Activated CD4-positive, alpha-beta T cell treated with anti-CD3 and anti-CD28 coated beads, Interleukin-2, amount 10 ng/mL, durations not matched to agents 24 days and 14 days (primary cell): ENCODE measurements around the gene RNF217. TPM values are rescaled to one million over a fixed set of nuclear protein-coding genes. Genes with fewer than 3 reads are reported as not detected.

Experiments
- DNase-seq: peaks from one replicate; pipeline ENCODE4 v3.0.0; 2022
- H3K27ac Mint-ChIP-seq: one replicate; pipeline ENCODE4 v1.8.0; 2022; ENCODE audit warnings: mild to moderate bottlenecking, mixed read lengths
- H3K27me3 Mint-ChIP-seq: one replicate; pipeline ENCODE4 v1.8.0; 2022; ENCODE audit warnings: mixed read lengths
- H3K36me3 Mint-ChIP-seq: one replicate; pipeline ENCODE4 v1.8.0; 2022; ENCODE audit warnings: low read depth, mild to moderate bottlenecking, mixed read lengths
- H3K4me1 Mint-ChIP-seq: one replicate; pipeline ENCODE4 v1.8.0; 2021; ENCODE audit warnings: mixed read lengths
- H3K4me3 Mint-ChIP-seq: one replicate; pipeline ENCODE4 v1.8.0; 2022; ENCODE audit warnings: mild to moderate bottlenecking, moderate library complexity, mixed read lengths
- H3K9me3 Mint-ChIP-seq: one replicate; pipeline ENCODE4 v1.8.0; 2021; ENCODE audit warnings: mixed read lengths
- intact Hi-C: fragments of 100-400 bp; cut with micrococcal nuclease; formaldehyde crosslinking; loops from one replicate; pipeline ENCODE4 v1.15.1; 2023
- total RNA-seq: library from RNA; stranded (reverse); gene quantifications from 2 replicates; pipeline ENCODE4 v1.2.3, GENCODE V29; 2022

Gene RNF217
- total RNA-seq, 1 donor from 2014 or later, result 0.72 TPM

DNA sequence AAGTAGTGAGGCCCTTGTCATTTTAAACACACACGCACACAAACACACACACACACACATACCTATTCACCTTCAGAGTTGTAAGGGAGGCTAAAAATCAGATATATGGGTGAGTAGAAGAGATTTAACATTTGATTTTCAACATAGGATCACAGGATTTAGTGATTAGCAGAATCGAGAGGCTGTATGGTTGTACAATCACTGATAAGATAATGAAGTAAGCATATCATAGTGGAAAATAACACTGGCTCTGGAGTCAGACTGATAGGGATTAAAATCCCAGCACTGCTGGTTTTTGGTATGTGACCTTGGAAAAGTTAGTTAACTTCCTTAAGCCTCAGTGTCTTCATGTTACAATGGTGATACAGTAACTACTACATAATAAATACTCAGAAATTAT, 40.8 kb downstream of the RNF217 start:
- Mint-ChIP-seq H3K4me3 (no peak overlapping the region), H3K27me3 (no peaks in the 10 kb centered on the region), H3K27ac (no peak overlapping the region), H3K9me3 (no peaks in the 10 kb centered on the region), H3K36me3 (no peaks in the 10 kb centered on the region), H3K4me1 (no peaks in the 10 kb centered on the region)
- DNase-seq, result no peak
- intact Hi-C loops, result no loop called here

DNA sequence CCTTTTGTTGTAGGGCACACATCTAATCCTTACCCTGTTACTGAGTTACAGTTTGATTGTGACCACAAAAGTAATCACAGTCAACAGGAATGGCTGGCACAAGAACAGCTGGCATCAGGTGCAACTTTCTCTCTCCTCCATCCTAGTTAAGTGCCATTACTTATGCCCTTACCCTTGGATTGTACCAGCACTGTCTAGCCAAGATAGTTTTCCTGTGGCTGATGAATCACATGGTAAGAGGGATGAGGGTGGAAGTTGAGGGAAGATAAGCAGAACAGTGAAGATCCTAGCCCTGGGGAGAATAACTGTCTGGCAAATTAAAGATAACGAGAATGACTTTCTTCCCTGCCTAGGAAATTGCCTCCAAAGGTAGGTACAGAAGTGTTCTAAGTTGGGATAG, 42.0 kb downstream of the RNF217 start:
- Mint-ChIP-seq H3K27me3 (no peaks in the 10 kb centered on the region), H3K4me1 (no peaks in the 10 kb centered on the region), H3K36me3 (no peaks in the 10 kb centered on the region), H3K4me3 (no peak overlapping the region), H3K27ac (no peak overlapping the region), H3K9me3 (no peaks in the 10 kb centered on the region)
- DNase-seq, result no peak
- intact Hi-C loops, result no loop called here

DNA sequence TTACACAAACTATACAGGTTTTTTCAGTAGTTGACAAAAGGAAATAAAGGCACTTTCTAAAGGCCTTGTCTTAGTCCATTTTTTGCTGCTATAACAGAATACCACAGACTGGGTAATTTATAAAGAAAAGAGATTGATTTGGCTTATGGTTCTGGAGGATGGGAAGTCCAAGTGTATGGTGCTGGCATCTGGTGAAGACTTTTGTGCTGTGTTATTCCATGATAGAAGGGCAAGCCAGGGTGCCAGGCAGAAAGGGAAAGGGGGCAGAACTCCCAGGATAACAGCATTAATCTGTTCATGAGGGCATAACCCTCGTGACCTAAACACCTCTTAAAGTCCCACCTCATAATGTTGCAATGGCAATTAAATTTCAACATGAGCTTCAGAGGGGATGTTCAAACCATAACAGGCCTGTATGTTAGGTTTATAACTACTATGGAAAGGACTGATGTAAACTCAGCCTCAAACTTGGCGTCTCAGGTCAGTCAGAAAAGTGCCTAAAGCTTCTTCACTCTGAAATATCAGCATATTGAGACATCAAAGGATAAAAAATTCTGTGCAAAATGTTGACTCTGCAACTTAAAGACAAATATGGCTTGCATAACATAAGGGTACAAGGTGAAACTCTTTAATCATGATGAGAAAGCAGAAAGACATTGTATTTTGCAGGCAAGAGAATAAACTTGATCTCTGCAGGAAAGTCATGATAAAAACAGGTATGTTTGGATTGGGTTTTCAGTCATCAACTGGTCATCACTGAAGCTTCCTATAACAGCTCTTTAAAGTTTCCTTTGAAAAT, 42.8 kb downstream of the RNF217 start:
- Mint-ChIP-seq H3K4me1 (no peaks in the 10 kb centered on the region), H3K36me3 (no peaks in the 10 kb centered on the region), H3K27me3 (no peaks in the 10 kb centered on the region), H3K27ac (no peak overlapping the region), H3K9me3 (no peaks in the 10 kb centered on the region), H3K4me3 (no peak overlapping the region)
- intact Hi-C loops, result no loop called here
- no peak for DNase-seq

DNA sequence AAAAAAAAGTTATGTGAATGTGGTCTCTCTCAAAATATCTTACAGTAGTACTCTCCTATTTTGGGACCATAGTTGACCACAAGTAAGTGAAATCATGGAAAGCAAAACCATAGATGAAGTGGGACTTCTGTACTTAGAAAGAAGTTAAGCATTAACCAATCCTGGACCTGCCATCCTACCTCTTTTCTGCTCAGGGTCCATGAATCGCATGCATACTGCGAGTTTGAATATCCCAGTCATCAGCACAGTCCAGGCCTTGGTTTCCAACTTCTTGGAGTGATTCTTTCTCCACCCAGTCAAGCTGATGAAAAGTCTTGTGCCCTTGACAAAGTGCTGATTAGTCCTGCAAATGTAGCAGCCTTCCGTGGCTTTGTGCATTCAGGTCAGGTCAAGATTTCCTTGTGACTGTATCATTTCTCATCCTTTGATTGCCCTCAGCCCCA, 46.0 kb downstream of the RNF217 start:
- H3K27ac Mint-ChIP-seq, result no peak overlapping the region
- no peaks in the 10 kb centered on the region for H3K36me3 Mint-ChIP-seq
- no peaks in the 10 kb centered on the region for H3K4me1 Mint-ChIP-seq

DNA sequence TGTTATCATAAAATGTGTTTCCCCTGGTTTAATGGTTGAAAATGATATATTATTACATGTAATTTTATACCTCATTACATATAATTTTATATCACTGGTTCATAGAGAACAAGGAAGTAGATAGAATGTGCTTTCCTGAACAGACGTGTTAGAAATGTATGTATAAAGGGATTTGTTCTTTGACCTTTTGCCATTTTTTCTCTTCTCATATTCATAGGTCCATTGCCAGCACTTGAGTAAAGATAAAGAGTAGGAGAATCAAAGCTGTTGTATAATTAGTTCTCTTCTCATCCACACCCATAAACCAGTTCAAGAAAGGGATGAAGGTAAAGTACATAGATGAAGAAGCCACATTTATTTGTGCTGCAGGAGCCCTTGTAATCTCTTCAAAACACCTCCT, 46.7 kb downstream of the RNF217 start:
- peaks cover 1% of the 10 kb centered on the region for H3K4me1 Mint-ChIP-seq
- no peak for DNase-seq

More for the DNA sequence above, 46.0 kb downstream of the RNF217 start:
- intact Hi-C loops, result no loop called here
- H3K9me3 Mint-ChIP-seq, result no peaks in the 10 kb centered on the region
- no peak overlapping the region for H3K4me3 Mint-ChIP-seq
- DNase-seq, result no peak
- H3K27me3 Mint-ChIP-seq, result no peaks in the 10 kb centered on the region

DNA sequence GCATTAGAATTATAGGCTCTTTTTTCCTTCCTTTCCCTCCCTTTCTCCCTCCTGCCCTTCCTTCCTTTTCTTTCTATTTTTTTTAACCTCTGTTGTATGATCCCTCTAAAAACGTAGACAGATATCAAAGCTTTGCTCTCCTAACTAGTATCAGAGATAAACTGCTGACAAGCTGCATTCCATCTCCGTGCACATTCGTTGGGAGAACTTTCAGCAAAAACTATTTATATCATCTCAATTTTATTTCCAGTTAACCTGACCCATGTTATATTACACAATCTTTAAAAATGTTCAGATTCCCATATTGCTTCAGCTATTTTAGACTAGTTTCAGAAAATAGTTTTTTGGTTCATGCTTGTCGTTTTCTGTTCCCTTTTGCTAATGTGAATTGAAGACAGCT, 47.3 kb downstream of the RNF217 start:
- DNase-seq, result no peak
- Mint-ChIP-seq H3K9me3 (no peaks in the 10 kb centered on the region), H3K4me1 (peaks cover 5% of the 10 kb centered on the region), H3K27ac (no peak overlapping the region), H3K4me3 (no peak overlapping the region), H3K36me3 (no peaks in the 10 kb centered on the region), H3K27me3 (no peaks in the 10 kb centered on the region)
- intact Hi-C loops, result no loop called here

More for the DNA sequence above, 46.7 kb downstream of the RNF217 start:
- Mint-ChIP-seq H3K27ac (no peak overlapping the region), H3K4me3 (no peak overlapping the region), H3K36me3 (no peaks in the 10 kb centered on the region), H3K27me3 (no peaks in the 10 kb centered on the region), H3K9me3 (no peaks in the 10 kb centered on the region)
- intact Hi-C loops, result no loop called here

DNA sequence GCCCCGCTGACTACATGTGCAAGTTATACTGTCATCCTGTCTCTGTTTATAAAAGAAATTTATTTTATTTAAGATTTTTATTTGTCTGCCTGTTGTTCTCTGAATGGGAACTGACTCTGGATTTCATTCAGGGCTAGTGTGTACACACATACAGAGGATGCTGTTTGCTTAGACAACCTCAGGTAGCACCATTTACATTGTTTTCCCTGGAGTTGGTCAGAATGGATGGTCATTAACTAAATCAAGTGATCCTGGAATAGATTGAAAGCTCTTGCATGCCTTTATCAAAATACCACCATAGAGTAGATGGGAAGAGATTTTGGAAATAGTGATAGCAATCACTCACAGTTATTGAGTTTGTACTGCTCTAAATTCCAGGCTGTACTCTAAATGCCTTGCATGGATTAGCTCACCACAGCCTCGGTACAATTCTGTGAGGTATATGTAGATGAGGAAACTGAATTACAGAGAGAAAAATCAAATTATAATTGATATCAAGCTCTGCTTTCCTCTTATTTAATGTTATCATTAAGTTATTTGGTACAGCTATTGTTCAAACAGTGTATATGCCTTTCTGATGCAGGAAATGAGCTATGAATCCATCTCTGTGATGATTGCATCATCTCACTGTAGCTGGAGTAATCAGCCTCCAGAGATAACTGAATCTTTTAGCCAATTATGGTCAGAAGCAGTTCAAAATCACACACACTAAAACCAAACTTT, 51.9 kb downstream of the RNF217 start:
- Mint-ChIP-seq H3K9me3 (no peaks in the 10 kb centered on the region), H3K27ac (no peak overlapping the region), H3K4me3 (no peak overlapping the region), H3K36me3 (no peaks in the 10 kb centered on the region), H3K27me3 (no peaks in the 10 kb centered on the region), H3K4me1 (peaks cover 5% of the 10 kb centered on the region)
- intact Hi-C loops, result no loop called here
- no peak for DNase-seq

DNA sequence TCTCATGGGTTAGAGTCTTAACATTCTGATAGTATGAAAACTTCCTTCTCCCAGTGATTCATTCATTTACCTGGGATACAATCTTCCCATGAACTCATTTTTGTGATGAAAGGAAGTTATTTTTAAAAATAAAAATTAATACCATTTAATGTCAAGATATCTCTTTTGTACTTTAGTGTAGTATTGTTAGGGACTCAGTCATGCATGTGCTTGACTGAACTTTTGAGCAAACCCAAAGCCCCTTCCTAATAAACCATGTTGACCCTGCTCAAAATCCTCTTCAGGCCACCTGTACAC, 52.4 kb downstream of the RNF217 start:
- intact Hi-C loops, result no loop called here
- no peaks in the 10 kb centered on the region for H3K27me3 Mint-ChIP-seq
- no peak for DNase-seq
- no peaks in the 10 kb centered on the region for H3K9me3 Mint-ChIP-seq
- H3K4me3 Mint-ChIP-seq, result no peak overlapping the region
- H3K4me1 Mint-ChIP-seq, result peaks cover 5% of the 10 kb centered on the region
- H3K36me3 Mint-ChIP-seq, result no peaks in the 10 kb centered on the region
- no peak overlapping the region for H3K27ac Mint-ChIP-seq

DNA sequence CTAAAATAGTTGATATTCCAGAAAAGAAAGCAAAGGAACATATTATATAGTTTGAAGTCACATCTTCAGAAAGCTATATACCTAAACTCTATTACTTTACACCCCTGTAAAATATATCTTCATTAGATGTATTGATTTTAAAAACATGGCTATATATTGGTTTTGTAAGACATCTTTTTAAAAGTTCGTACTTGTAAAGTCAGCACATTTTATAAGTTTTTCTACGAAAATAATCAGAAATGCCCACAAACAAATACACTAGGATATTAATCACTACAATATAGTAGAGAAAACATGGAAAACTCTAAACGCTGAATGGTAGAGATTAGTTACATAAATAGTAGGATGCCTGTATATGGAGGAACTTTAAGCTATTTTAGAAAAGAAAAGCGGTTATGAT, 52.9 kb downstream of the RNF217 start:
- Mint-ChIP-seq H3K4me1 (peaks cover 5% of the 10 kb centered on the region), H3K27me3 (no peaks in the 10 kb centered on the region), H3K36me3 (no peaks in the 10 kb centered on the region), H3K9me3 (no peaks in the 10 kb centered on the region), H3K27ac (no peak overlapping the region), H3K4me3 (no peak overlapping the region)
- intact Hi-C loops, result no loop called here
- DNase-seq, result no peak

DNA sequence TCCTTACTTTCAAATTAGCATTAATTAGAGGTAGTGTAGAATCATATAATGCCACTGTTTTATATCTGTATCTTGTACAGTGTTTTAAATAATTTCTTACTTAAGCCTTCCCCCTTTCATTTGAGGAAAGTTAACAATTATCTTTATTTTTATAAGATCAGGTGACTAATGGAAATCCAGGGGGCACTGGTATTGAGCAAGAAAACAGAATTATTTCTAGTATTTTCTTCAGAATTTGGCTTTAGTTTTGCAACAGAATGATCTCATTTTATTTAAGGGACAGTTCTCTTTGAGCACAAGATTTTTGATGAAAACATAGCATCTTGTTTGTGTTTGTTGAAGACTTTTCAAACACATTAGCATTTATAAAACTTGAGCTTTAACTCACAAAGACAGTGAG, 55.9 kb downstream of the RNF217 start:
- no peak overlapping the region for H3K27ac Mint-ChIP-seq
- DNase-seq, result no peak
- no peaks in the 10 kb centered on the region for H3K9me3 Mint-ChIP-seq
- intact Hi-C loops, result no loop called here
- no peaks in the 10 kb centered on the region for H3K27me3 Mint-ChIP-seq
- H3K4me3 Mint-ChIP-seq, result no peak overlapping the region
- H3K36me3 Mint-ChIP-seq, result no peaks in the 10 kb centered on the region
- peaks cover 5% of the 10 kb centered on the region for H3K4me1 Mint-ChIP-seq

DNA sequence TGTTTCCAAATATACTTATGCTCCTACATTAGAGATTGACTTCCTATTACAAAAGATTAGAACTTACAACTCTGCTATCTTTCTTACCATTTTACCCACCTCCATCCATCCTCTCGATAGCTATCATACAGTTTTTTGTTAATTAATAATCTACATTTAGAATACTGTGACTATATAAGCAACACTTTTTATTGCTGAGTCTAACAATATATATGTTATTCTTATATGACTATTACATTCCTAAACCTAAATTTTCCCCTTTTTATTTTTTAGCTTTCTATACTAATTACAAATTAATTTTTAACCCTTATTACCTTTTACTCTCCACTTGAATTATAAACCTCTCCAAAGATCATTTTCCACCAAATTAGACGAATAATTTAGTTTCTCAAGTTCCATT, 57.0 kb downstream of the RNF217 start:
- H3K27me3 Mint-ChIP-seq, result no peaks in the 10 kb centered on the region
- no peak for DNase-seq
- H3K9me3 Mint-ChIP-seq, result no peaks in the 10 kb centered on the region
- peaks cover 2% of the 10 kb centered on the region for H3K4me1 Mint-ChIP-seq
- no peaks in the 10 kb centered on the region for H3K36me3 Mint-ChIP-seq
- H3K4me3 Mint-ChIP-seq, result no peak overlapping the region
- intact Hi-C loops, result no loop called here
- no peak overlapping the region for H3K27ac Mint-ChIP-seq

DNA sequence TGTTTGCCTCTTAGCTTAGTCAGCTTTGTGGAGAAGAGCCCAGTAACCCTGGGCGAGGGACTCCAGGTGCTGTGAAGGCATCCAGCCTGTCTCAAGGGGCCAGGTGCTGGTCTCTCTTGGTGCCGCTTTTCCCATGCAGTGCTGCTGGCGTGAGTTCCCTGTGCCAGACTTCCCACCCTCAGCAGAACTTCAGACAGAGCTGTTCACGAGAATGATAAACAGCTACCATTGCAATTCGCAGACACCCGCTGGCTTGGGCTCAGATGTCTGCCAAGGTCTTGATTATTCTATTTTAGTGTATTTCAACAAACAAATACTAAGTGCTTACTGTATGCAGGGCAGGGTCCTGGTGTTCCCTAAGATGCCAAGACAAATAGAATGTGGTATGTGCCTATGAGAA, 57.7 kb downstream of the RNF217 start:
- no peak overlapping the region for H3K4me3 Mint-ChIP-seq
- H3K9me3 Mint-ChIP-seq, result no peaks in the 10 kb centered on the region
- no peak for DNase-seq
- no peaks in the 10 kb centered on the region for H3K4me1 Mint-ChIP-seq
- no peak overlapping the region for H3K27ac Mint-ChIP-seq
- H3K36me3 Mint-ChIP-seq, result no peaks in the 10 kb centered on the region
- H3K27me3 Mint-ChIP-seq, result no peaks in the 10 kb centered on the region
- intact Hi-C loops, result no loop called here

DNA sequence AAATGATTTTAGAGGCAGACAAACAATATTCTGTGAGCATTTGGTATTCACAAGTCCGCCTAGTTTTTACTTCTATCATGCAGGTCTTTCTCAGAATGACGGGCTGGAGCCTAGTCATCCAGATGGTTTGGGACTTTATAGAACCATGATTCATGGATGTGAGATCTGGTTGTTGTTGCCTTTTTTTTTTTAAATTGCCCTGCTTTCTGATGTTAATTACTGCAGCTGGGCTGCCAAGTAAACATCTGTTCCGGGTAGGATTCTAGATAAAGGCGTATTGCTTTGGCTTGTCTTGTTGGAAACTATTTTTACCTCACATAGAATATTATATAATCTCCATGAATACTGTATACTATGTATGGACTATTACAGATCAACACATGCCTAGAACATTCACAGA, 58.1 kb downstream of the RNF217 start:
- intact Hi-C loops, result no loop called here
- H3K4me3 Mint-ChIP-seq, result no peak overlapping the region
- no peaks in the 10 kb centered on the region for H3K9me3 Mint-ChIP-seq
- no peak overlapping the region for H3K27ac Mint-ChIP-seq
- no peaks in the 10 kb centered on the region for H3K27me3 Mint-ChIP-seq
- DNase-seq, result no peak
- no peaks in the 10 kb centered on the region for H3K36me3 Mint-ChIP-seq
- no peaks in the 10 kb centered on the region for H3K4me1 Mint-ChIP-seq

DNA sequence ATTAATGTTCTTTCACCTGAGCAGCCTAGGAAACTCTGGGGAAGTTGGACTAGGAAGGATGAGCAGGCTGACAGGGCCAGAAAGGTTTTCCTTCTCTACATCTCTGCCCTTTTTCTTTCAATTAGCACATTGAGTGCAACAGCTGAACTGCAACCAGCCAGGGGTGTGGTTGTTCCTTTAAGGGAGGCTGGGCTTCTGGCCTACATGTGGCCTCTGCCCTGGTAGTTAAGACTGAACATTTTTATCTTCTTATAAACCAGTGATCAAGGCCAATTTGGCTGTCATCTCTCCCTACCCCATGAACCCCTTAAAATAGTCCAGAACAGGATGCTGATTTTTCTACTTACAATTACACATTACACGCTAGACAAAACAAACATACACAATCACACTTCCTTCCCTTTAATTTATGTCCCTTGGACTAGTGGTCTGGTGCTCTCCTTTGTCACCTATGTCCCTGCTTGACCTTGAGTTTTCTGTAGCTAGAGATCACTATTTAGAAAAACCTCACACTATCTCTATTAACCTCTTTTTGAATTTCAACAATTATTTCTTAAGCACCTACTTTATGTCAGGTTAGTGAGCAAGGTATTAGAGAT, 60.3 kb downstream of the RNF217 start:
- DNase-seq, result no peak
- H3K4me3 Mint-ChIP-seq, result no peak overlapping the region
- no peaks in the 10 kb centered on the region for H3K4me1 Mint-ChIP-seq
- H3K27me3 Mint-ChIP-seq, result peaks cover 5% of the 10 kb centered on the region
- peaks cover 4% of the 10 kb centered on the region for H3K9me3 Mint-ChIP-seq
- no peaks in the 10 kb centered on the region for H3K36me3 Mint-ChIP-seq
- H3K27ac Mint-ChIP-seq, result no peak overlapping the region
- intact Hi-C loops, result no loop called here
